Measurements from ENCODE around the gene GALNT13. TPM values are rescaled to one million over a fixed set of nuclear protein-coding genes. Genes with fewer than 3 reads are reported as not detected.
A peak's percentile ranks its signal among the peaks of the same experiment; 100 is the strongest.

The GALNT13 gene
- total RNA-seq, 1 donor from 2014 or later: 0.13 TPM

- DNase-seq (ENCODE audit: low read depth in 2 of 2): no peak
Measured at GRCh38 chr2:154125891-154126290, 254.2 kb downstream of the GALNT13 start.

GRCh38 chr2:154130821-154131220 lies 259.1 kb downstream of the GALNT13 start:
- no peak for DNase-seq (ENCODE audit: low read depth in 2 of 2)

GRCh38 chr2:154132827-154133226 lies 261.1 kb downstream of the GALNT13 start:
- DNase-seq (ENCODE audit: low read depth in 2 of 2): no peak

GRCh38 chr2:154133823-154134222 lies 262.1 kb downstream of the GALNT13 start:
- DNase-seq (ENCODE audit: low read depth in 2 of 2): peak in 1 of 2 donors; percentile 22

GRCh38 chr2:154140249-154141025 lies 268.7 kb downstream of the GALNT13 start:
- no peak for DNase-seq (ENCODE audit: low read depth in 2 of 2)

GRCh38 chr2:154142480-154142879 lies 270.8 kb downstream of the GALNT13 start:
- DNase-seq (ENCODE audit: low read depth in 2 of 2): no peak

- no peak for DNase-seq (ENCODE audit: low read depth in 2 of 2)
Measured at GRCh38 chr2:154143105-154143504, 271.4 kb downstream of the GALNT13 start.

- DNase-seq (ENCODE audit: low read depth in 2 of 2): no peak
Measured at GRCh38 chr2:154158101-154158500, 286.4 kb downstream of the GALNT13 start.

- no peak for DNase-seq (ENCODE audit: low read depth in 2 of 2)
Measured at GRCh38 chr2:154161286-154161685, 289.6 kb downstream of the GALNT13 start.

- DNase-seq (ENCODE audit: low read depth in 2 of 2): no peak
Measured at GRCh38 chr2:154170400-154170799, 298.7 kb downstream of the GALNT13 start.

GRCh38 chr2:154173164-154173563 lies 301.4 kb downstream of the GALNT13 start:
- no peak for DNase-seq (ENCODE audit: low read depth in 2 of 2)

GRCh38 chr2:154173919-154174318 lies 302.2 kb downstream of the GALNT13 start:
- DNase-seq (ENCODE audit: low read depth in 2 of 2): no peak

GRCh38 chr2:154182008-154182407 lies 310.3 kb downstream of the GALNT13 start:
- DNase-seq (ENCODE audit: low read depth in 2 of 2): no peak

- no peak for DNase-seq (ENCODE audit: low read depth in 2 of 2)
Measured at GRCh38 chr2:154187948-154188347, 316.2 kb downstream of the GALNT13 start.

- no peak for DNase-seq (ENCODE audit: low read depth in 2 of 2)
Measured at GRCh38 chr2:154189953-154190352, 318.2 kb downstream of the GALNT13 start.

GRCh38 chr2:154193246-154193645 lies 321.5 kb downstream of the GALNT13 start:
- no peak for DNase-seq (ENCODE audit: low read depth in 2 of 2)

GRCh38 chr2:154194909-154195643 lies 323.4 kb downstream of the GALNT13 start:
- no peak for DNase-seq (ENCODE audit: low read depth in 2 of 2)

GRCh38 chr2:154195644-154196195 lies 324.0 kb downstream of the GALNT13 start:
- DNase-seq (ENCODE audit: low read depth in 2 of 2): no peak

- DNase-seq (ENCODE audit: low read depth in 2 of 2): no peak
Measured at GRCh38 chr2:154198866-154199265, 327.1 kb downstream of the GALNT13 start.

GRCh38 chr2:154203206-154203605 lies 331.5 kb downstream of the GALNT13 start:
- no peak for DNase-seq (ENCODE audit: low read depth in 2 of 2)

- DNase-seq (ENCODE audit: low read depth in 2 of 2): no peak
Measured at GRCh38 chr2:154203902-154204301, 332.2 kb downstream of the GALNT13 start.

GRCh38 chr2:154207288-154208047 lies 335.7 kb downstream of the GALNT13 start:
- no peak for DNase-seq (ENCODE audit: low read depth in 2 of 2)

Measured in dermis microvascular lymphatic vessel endothelial cell (primary cell).